NT2/D1 (cell line): ENCODE results near the gene OMP.

ENCODE experiments used
- SUZ12 ChIP-seq: IDR thresholded peaks from 2 replicates; pipeline ENCODE4 v1.6.1; 2011; ENCODE audit not compliant: insufficient read length, insufficient read depth; ENCODE audit errors: extremely low read depth
- YY1 ChIP-seq: IDR thresholded peaks from 2 replicates; pipeline ENCODE4 v1.6.1; 2011; ENCODE audit not compliant: insufficient read length, insufficient read depth
- ZNF274 ChIP-seq: IDR thresholded peaks from 2 replicates; pipeline ENCODE4 v1.6.1; 2011; ENCODE audit warnings: mild to moderate bottlenecking, low read depth, low read length

DNA sequence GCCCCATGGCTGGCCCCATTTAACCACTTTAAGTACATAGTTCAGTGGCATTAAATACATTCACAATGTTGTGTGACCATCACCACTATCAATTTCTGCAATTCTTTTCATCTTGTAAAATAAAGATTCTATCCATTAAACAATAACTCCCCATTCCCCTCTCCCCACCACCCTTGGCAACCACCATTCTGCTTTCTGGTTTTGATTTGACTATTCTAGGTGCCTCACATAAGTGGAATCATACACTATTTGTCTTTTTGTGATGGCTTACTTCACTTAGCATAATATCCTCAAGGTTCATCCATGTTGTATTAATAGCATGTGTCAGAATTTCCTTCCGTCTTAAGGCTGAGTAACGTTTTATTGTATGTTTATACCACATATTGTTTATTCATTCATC, 32.4 kb downstream of the OMP start:
- TF ChIP-seq ZNF274 (no peak), SUZ12 (no peak), YY1 (no peak)
